K562 (cell line): ENCODE measurements around the gene CDK11B.
"Not testable (repeated sequence)": the region's sequence is repeated elsewhere in the genome, so short reads cannot be mapped to it uniquely, and the experiment has no call there.

Source experiments
- CREM ChIP-seq: IDR thresholded peaks from 2 replicates; pipeline ENCODE4 v1.6.1; 2014; ENCODE audit warnings: antibody characterized with exemption, low read depth
- SMC3 ChIP-seq: conservative IDR thresholded peaks from 2 replicates; pipeline ENCODE4 v1.6.1; 2011; ENCODE audit warnings: low read depth, low read length, improper control_type of control experiment; ENCODE audit not compliant: insufficient read depth
- SP1 ChIP-seq: sonication (generic); formaldehyde crosslinking; IDR thresholded peaks from 2 replicates; pipeline ENCODE4 v1.8.1; 2022; ENCODE audit warnings: mild to moderate bottlenecking, missing genetic modification reagents
- TF ChIP-seq, protein P1 (sequence below): fragments of 250-450 bp; sonication (Bioruptor Pico); IDR thresholded peaks from 2 replicates; pipeline ENCODE4 v1.5.1; 2021; ENCODE audit warnings: mild to moderate bottlenecking
- TF ChIP-seq, protein P2 (sequence below): fragments of 450-650 bp; IDR thresholded peaks from 2 replicates; pipeline ENCODE4 v1.6.1; 2017; ENCODE audit warnings: antibody characterized with exemption
- TF ChIP-seq, protein P3 (sequence below), 3 experiments: IDR thresholded peaks in 2 of 3; conservative IDR thresholded peaks in 1 of 3; 2 replicates each; pipeline ENCODE4 v1.5.1; 2011 to 2012; ENCODE audit warnings: low read length in 3 of 3, mild to moderate bottlenecking in 3 of 3, control low read depth in 2 of 3, improper control_type of control experiment in 1 of 3, inconsistent platforms in 1 of 3, low read depth in 1 of 3, mixed read lengths in 1 of 3, moderate library complexity in 1 of 3; ENCODE audit not compliant: insufficient read depth in 2 of 3

DNA sequence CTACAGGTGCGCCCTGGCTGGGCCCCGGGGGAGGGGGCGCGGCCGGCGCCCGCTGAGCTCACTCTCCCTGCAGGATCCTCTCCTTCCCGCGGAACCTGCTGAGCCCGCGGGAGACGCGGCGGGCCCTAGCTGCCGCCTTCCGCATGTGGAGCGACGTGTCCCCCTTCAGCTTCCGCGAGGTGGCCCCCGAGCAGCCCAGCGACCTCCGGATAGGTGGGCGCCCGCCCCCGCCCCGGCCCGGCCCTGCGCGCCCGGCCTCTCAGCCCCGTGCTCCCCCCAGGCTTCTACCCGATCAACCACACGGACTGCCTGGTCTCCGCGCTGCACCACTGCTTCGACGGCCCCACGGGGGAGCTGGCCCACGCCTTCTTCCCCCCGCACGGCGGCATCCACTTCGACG is 41.3 kb upstream of the CDK11B start:
- not testable (repeated sequence) for TF ChIP-seq SP1 (CRISPR knock-in tag); SMC3; CREM
- TF ChIP-seq, protein P1, sequence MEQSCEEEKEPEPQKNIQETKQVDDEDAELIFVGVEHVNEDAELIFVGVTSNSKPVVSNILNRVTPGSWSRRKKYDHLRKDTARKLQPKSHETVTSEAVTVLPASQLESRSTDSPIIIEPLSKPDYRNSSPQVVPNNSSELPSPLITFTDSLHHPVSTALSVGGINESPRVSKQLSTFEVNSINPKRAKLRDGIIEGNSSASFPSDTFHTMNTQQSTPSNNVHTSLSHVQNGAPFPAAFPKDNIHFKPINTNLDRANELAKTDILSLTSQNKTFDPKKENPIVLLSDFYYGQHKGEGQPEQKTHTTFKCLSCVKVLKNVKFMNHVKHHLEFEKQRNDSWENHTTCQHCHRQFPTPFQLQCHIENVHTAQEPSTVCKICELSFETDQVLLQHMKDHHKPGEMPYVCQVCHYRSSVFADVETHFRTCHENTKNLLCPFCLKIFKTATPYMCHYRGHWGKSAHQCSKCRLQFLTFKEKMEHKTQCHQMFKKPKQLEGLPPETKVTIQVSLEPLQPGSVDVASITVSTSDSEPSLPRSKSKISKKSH (CRISPR knock-in tag): not testable (repeated sequence)
- TF ChIP-seq, protein P2, sequence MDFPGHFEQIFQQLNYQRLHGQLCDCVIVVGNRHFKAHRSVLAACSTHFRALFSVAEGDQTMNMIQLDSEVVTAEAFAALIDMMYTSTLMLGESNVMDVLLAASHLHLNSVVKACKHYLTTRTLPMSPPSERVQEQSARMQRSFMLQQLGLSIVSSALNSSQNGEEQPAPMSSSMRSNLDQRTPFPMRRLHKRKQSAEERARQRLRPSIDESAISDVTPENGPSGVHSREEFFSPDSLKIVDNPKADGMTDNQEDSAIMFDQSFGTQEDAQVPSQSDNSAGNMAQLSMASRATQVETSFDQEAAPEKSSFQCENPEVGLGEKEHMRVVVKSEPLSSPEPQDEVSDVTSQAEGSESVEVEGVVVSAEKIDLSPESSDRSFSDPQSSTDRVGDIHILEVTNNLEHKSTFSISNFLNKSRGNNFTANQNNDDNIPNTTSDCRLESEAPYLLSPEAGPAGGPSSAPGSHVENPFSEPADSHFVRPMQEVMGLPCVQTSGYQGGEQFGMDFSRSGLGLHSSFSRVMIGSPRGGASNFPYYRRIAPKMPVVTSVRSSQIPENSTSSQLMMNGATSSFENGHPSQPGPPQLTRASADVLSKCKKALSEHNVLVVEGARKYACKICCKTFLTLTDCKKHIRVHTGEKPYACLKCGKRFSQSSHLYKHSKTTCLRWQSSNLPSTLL: not testable (repeated sequence)
- TF ChIP-seq, protein P3, sequence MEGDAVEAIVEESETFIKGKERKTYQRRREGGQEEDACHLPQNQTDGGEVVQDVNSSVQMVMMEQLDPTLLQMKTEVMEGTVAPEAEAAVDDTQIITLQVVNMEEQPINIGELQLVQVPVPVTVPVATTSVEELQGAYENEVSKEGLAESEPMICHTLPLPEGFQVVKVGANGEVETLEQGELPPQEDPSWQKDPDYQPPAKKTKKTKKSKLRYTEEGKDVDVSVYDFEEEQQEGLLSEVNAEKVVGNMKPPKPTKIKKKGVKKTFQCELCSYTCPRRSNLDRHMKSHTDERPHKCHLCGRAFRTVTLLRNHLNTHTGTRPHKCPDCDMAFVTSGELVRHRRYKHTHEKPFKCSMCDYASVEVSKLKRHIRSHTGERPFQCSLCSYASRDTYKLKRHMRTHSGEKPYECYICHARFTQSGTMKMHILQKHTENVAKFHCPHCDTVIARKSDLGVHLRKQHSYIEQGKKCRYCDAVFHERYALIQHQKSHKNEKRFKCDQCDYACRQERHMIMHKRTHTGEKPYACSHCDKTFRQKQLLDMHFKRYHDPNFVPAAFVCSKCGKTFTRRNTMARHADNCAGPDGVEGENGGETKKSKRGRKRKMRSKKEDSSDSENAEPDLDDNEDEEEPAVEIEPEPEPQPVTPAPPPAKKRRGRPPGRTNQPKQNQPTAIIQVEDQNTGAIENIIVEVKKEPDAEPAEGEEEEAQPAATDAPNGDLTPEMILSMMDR (IDR thresholded peaks at IDR 0.05 in 2 of 3, conservative IDR thresholded peaks at IDR 0.05 in 1 of 3; ENCODE audit: insufficient read depth in 2 of 3, low read depth in 1 of 3, low read length in 3 of 3): not testable (repeated sequence)
